ENCODE results near the gene BAK1. TPM values are rescaled to one million over a fixed set of nuclear protein-coding genes. Genes with fewer than 3 reads are reported as not detected.

Gene BAK1
- total and polyA plus RNA-seq, 2 donors (not counting 3 experiments of a cell fraction or from before 2014, with no cell fraction given) = 25.4 to 37.1 TPM

DNA sequence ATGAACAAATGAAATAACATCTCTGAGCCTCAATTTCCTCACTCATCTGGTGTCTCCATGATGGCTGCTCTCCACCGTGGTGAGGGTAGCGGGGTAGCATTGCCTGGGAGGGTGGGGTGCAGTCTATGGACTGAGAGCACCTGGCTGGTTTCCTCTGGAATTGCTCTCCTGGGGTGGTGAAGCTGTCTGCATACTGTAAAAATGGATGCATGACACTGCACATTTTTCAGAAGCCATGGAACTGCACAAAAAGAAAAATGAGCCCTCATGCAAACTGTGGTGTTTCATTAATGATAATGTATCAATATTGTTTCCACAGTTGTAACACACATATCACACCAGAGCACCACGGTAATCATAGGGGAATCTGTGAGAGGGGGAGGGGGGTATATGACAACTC lies 28.9 kb upstream of the BAK1 start:
- H3K27ac ChIP-seq (ENCODE audit: insufficient read depth, low read depth, low read length) = no peak overlapping the region
- intact Hi-C loops (cut with micrococcal nuclease) = loop anchor here (2.0 kb wide), 1 partner anchor 20 kb away; no protein-coding TSS in a partner anchor

More for the DNA sequence above, 28.9 kb upstream of the BAK1 start:
- Histone ChIP-seq H3K79me2 (ENCODE audit: control insufficient read depth, insufficient read depth, low read length) (no peaks in the 10 kb centered on the region), H3K4me3 (replicated peaks in 1 of 3; ENCODE audit: insufficient read depth in 1 of 3, low read depth in 1 of 3, low read length in 3 of 3) (no peak overlapping the region), H3K4me1 (ENCODE audit: control insufficient read depth, extremely low read depth, insufficient read depth, low read length) (peaks cover 20% of the 10 kb centered on the region), H3K9me3 (replicated peaks; ENCODE audit: control insufficient read depth, insufficient read depth, low read length) (no peaks in the 10 kb centered on the region), H3K36me3 (ENCODE audit: control insufficient read depth in 2 of 2, extremely low read depth in 1 of 2, insufficient read depth in 2 of 2, low read length in 2 of 2) (no peaks in the 10 kb centered on the region), H3K27me3 (ENCODE audit: control insufficient read depth in 2 of 2, insufficient read depth in 2 of 2, low read length in 2 of 2) (no peaks in the 10 kb centered on the region), H2AFZ (ENCODE audit: low read depth, low read length) (no peak overlapping the region), H3K4me2 (ENCODE audit: insufficient read depth, low read length) (no peak overlapping the region), H4K20me1 (replicated peaks; ENCODE audit: control insufficient read depth, extremely low read depth, insufficient read depth, low read length) (no peaks in the 10 kb centered on the region), H3K9me1 (replicated peaks; ENCODE audit: control insufficient read depth, extremely low read depth, insufficient read depth, low read length) (no peaks in the 10 kb centered on the region), H3K9ac (replicated peaks; ENCODE audit: extremely low read depth, insufficient read depth, low read length) (no peak overlapping the region)
- dilution Hi-C loops (cut with MboI; ENCODE audit: extremely low pct_ligation_motif_present, low sequenced_read_pairs) = no loop called here
- ChIA-PET CTCF (interaction anchor here (0.6 to 2.8 kb wide), 2 partner anchors 15 to 19 kb away, joined by 3 to 10 read pairs; no protein-coding TSS in a partner anchor), POLR2A (no interaction called here)
- DNase-seq (ENCODE audit: low read depth, low spot score) (no peak), FAIRE-seq (no peak)
- TF ChIP-seq POLR2A (IDR thresholded peaks at IDR 0.05; ENCODE audit: low read depth, low read length) (no peak), CTCF (IDR thresholded peaks at IDR 0.05; ENCODE audit: extremely low read depth in 1 of 2, insufficient read depth in 1 of 2, low read depth in 1 of 2, low read length in 2 of 2) (no peak), EZH2 (IDR thresholded peaks at IDR 0.05; ENCODE audit: borderline replicate concordance, low read depth, low read length, severe bottlenecking) (no peak), GATA2 (IDR thresholded peaks at IDR 0.05; ENCODE audit: insufficient read depth, insufficient read length, low read depth, low read length) (no peak), JUN (IDR thresholded peaks at IDR 0.05; ENCODE audit: borderline replicate concordance, insufficient read depth, insufficient read length, low read depth) (no peak), MYC (IDR thresholded peaks at IDR 0.05; ENCODE audit: low read depth, low read length) (no peak), POLR2AphosphoS5 (IDR thresholded peaks at IDR 0.05; ENCODE audit: insufficient read depth, low read depth, low read length) (no peak), FOS (IDR thresholded peaks at IDR 0.05; ENCODE audit: borderline replicate concordance, insufficient read depth, low read length) (no peak)
- TF ChIP-seq, protein P1, sequence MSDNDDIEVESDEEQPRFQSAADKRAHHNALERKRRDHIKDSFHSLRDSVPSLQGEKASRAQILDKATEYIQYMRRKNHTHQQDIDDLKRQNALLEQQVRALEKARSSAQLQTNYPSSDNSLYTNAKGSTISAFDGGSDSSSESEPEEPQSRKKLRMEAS (IDR thresholded peaks at IDR 0.05; ENCODE audit: insufficient read depth, insufficient read length) = no peak
- no TSS peak for BruUV-seq (replicated peaks)
